Psoas muscle (tissue), 8 donors: ENCODE data around the gene IKZF1. TPM values are rescaled to one million over a fixed set of nuclear protein-coding genes. Genes with fewer than 3 reads are reported as not detected.
A peak's percentile ranks its signal among the peaks of the same experiment; 100 is the strongest.

Experiments
- ATAC-seq, 4 donors: fragments of 200-7000 bp; cut with Tn5 transposase; one replicate each; pipeline ENCODE4 v1.9.1; 2020; ENCODE audit warnings: moderate library complexity in 3 of 4, mild to moderate bottlenecking in 2 of 4
- DNase-seq, 2 donors: peaks; one replicate each; pipeline ENCODE4 v3.0.0-alpha.2; 2020
- H3K27ac ChIP-seq: fragments of 200-600 bp; one replicate; pipeline ENCODE4 v1.8.0; 2022
- H3K27me3 ChIP-seq, 3 donors: fragments of 200-600 bp in 1 of 3; one replicate each; pipeline versions ENCODE4 v1.6.1 to v1.8.0; 2013 to 2022; ENCODE audit warnings: low read length in 2 of 3, mild to moderate bottlenecking in 2 of 3, moderate library complexity in 1 of 3; ENCODE audit not compliant: insufficient read depth in 3 of 3
- H3K36me3 ChIP-seq, 2 donors: fragments of 200-600 bp in 1 of 2; one replicate each; pipeline versions ENCODE4 v1.6.1 to v1.8.0; 2013 to 2022; ENCODE audit warnings: low read depth in 1 of 2, mild to moderate bottlenecking in 1 of 2, moderate library complexity in 1 of 2; ENCODE audit not compliant: insufficient read depth in 1 of 2
- H3K4me1 ChIP-seq: fragments of 200-600 bp; one replicate; pipeline ENCODE4 v1.8.0; 2022
- H3K4me3 ChIP-seq: fragments of 200-600 bp; one replicate; pipeline ENCODE4 v1.8.0; 2022; ENCODE audit warnings: mild to moderate bottlenecking
- H3K9me3 ChIP-seq: fragments of 200-600 bp; one replicate; pipeline ENCODE4 v1.8.0; 2022
- CTCF ChIP-seq: fragments of 200-600 bp; IDR thresholded peaks from one replicate; pipeline ENCODE4 v1.8.0; 2022; ENCODE audit warnings: antibody characterized with exemption
- WGBS, 3 donors: extraction: QIAGEN DNeasy Blood & Tissue Kit; methylation state at CpG; one replicate each; pipeline versions ENCODE4 v1.1.6 to v1.1.7; 2013; 5-methylcytosine and 5-hydroxymethylcytosine counted together
- intact Hi-C, 2 donors: fragments of 100-400 bp; cut with DNase I; formaldehyde crosslinking; loops; one replicate each; pipeline versions ENCODE4 v1.11.0 to v1.14.2; 2022
- polyA plus RNA-seq, 3 donors: library from polyadenylated mRNA; stranded (reverse); fragments of 200-250 nt; gene quantifications; one replicate each; pipeline ENCODE4 v1.2.3, GENCODE V29; 2013
- total RNA-seq, 4 donors: library from RNA; stranded (reverse); fragmentation: NEBNext Ultra II Directional in 2 of 4; extraction: Animal tissue kit (Norgen Biotek cat#: 25700) in 2 of 4; gene quantifications; one replicate each; pipeline versions ENCODE4 v1.2.1 to v1.2.4, GENCODE V29; 2021 to 2023
- donor health status: healthy with polysubstance abuse.
- donor health status: DM: no; HTN: no; CAD: no; lungs with moderate emphysema.
- donor health status: Bipolar disorder and iron deficiency.
- donor health status: healthy.
- donor health status: DM: yes; HTN: yes; CAD: no.
- donor health status: DM: no; HTN: no; CAD: no.
- donor health status: DM: no; HTN: no; CAD: no.
- donor health status: DM: yes; HTN: yes; CAD: no.

IKZF1 gene
- total and polyA plus RNA-seq, 7 donors = 0.18 to 2.0 (median 1.1) TPM

GRCh38 chr7:50418086-50418515, 113.6 kb downstream of the IKZF1 start:
- Histone ChIP-seq H3K36me3 (no peaks in the 10 kb centered on the region), H3K9me3 (no peaks in the 10 kb centered on the region), H3K4me3 (no peak overlapping the region), H3K4me1 (no peaks in the 10 kb centered on the region), H3K27ac (no peak overlapping the region), H3K27me3 (no peaks in the 10 kb centered on the region)
- intact Hi-C loops = loop anchor here in 1 of 2 donors (2.0 to 5.0 kb wide), 2 partner anchors 213 to 276 kb away; no protein-coding TSS in a partner anchor
- DNase-seq = peak; percentile 50 to 68
- ATAC-seq = peak; percentile 66 to 86 (median 79)
- TF ChIP-seq CTCF = peak; percentile 66
- WGBS, 3 donors = 17 to 26% (median 19%) methylated on average over 4 of the region's 4 CpGs

DNA sequence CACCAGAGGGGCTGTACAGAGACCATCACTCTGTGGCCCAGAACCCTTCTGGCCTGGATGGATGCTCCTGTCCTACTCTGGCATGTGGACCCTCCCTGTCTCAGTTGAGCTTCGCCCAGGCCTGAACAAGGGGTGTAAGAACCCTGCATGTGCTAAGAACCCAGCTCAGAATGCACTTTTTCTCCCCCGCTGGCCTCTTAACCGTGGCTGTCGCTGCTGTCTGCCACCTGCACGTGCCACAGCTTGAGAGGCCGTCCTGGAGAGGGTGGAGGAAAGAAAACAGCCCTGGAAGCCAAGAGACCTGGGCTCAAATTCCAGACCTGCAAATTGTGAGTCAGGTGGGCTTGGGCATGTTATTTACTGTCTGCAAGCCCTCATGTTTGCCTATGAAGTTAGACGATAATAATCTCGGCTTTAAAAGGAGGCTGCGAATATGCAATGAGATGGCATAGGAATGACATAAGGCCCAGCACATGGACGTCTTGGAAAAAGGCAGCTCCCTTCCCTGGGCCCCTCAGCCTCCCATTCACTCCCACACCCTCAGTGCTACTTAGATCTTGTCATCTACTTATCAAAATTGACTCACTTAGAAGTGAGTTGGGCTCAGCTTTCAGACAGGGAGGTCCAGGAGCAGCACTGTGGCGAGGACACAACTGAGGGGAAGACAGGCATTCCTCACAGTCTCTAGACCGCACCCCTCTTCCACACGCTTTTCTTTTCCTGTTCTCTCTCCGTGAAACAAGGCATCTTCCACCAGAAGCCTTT, 114.2 kb downstream of the IKZF1 start:
- DNase-seq = no peak

GRCh38 chr7:50421043-50421442, 116.5 kb downstream of the IKZF1 start:
- Histone ChIP-seq H3K4me1 (no peaks in the 10 kb centered on the region), H3K36me3 (no peaks in the 10 kb centered on the region), H3K27ac (no peak overlapping the region), H3K9me3 (no peaks in the 10 kb centered on the region), H3K4me3 (no peak overlapping the region), H3K27me3 (no peaks in the 10 kb centered on the region)
- no peak for TF ChIP-seq CTCF
- intact Hi-C loops = loop anchor here in 1 of 2 donors (5.0 kb wide), 1 partner anchor 214 kb away; no protein-coding TSS in a partner anchor
- 55 to 72% (median 66%) methylated on average over 3 of the region's 3 CpGs for WGBS, 3 donors
- DNase-seq = no peak
- ATAC-seq = no peak

More for the DNA sequence above, 114.2 kb downstream of the IKZF1 start:
- WGBS, 3 donors = 69 to 72% (median 69%) methylated on average over 14 of the region's 14 CpGs
- Histone ChIP-seq H3K27ac (no peak overlapping the region), H3K27me3 (no peaks in the 10 kb centered on the region), H3K36me3 (no peaks in the 10 kb centered on the region), H3K4me3 (no peak overlapping the region), H3K4me1 (no peaks in the 10 kb centered on the region), H3K9me3 (no peaks in the 10 kb centered on the region)
- ATAC-seq = peak in 1 of 4 donors; percentile 28
- intact Hi-C loops = loop anchor here in 1 of 2 donors (2.0 to 5.0 kb wide), 2 partner anchors 214 to 276 kb away; no protein-coding TSS in a partner anchor
- no peak for TF ChIP-seq CTCF

DNA sequence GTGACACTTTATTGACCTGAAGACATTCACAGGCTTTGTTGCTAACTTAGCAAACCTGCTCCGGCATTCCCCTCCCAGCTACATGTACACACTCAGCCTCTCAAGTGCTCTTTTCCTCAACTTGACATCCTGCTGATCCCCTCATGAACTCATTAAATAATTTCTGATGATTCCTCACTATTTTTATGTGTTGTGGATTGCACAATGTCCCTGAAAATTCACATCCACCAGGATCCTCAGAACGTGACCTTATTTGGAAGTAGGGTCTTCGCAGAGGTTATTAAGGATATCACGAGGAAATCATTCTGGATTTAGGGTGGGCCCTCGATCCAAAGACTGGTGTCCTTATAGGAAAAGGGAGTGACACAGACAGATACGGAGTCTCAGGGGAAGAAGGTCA, 118.3 kb downstream of the IKZF1 start:
- Histone ChIP-seq H3K4me3 (no peak overlapping the region), H3K4me1 (no peaks in the 10 kb centered on the region), H3K27me3 (no peaks in the 10 kb centered on the region), H3K27ac (no peak overlapping the region), H3K36me3 (no peaks in the 10 kb centered on the region), H3K9me3 (no peaks in the 10 kb centered on the region)
- 85 to 87% (median 87%) methylated on average over 6 of the region's 6 CpGs for WGBS, 3 donors
- DNase-seq (no peak), ATAC-seq (no peak)
- intact Hi-C loops = loop anchor here in 1 of 2 donors (5.0 kb wide), 1 partner anchor 216 kb away; no protein-coding TSS in a partner anchor
- TF ChIP-seq CTCF = no peak
